K562 (cell line): ENCODE results near the gene ADK. TPM values are rescaled to one million over a fixed set of nuclear protein-coding genes. Genes with fewer than 3 reads are reported as not detected.
A peak's percentile ranks its signal among the peaks of the same experiment; 100 is the strongest.

Experiments used
- ARID2 ChIP-seq: fragments of 450-650 bp; IDR thresholded peaks from 2 replicates; pipeline ENCODE4 v1.6.1; 2017; ENCODE audit warnings: antibody characterized with exemption, mild to moderate bottlenecking
- CBFA2T3 ChIP-seq: fragments of 450-650 bp; IDR thresholded peaks from 2 replicates; pipeline ENCODE4 v1.6.1; 2017
- CCAR2 ChIP-seq: fragments of 200-400 bp; formaldehyde crosslinking; IDR thresholded peaks from 2 replicates; pipeline ENCODE4 v1.6.1; 2017; ENCODE audit warnings: mild to moderate bottlenecking, low read depth, low read length
- DACH1 ChIP-seq: fragments of 450-650 bp; IDR thresholded peaks from 2 replicates; pipeline ENCODE4 v1.6.1; 2018; ENCODE audit not compliant: partially characterized antibody
- DDX20 ChIP-seq: fragments of 450-650 bp; IDR thresholded peaks from 2 replicates; pipeline ENCODE4 v1.6.1; 2016; ENCODE audit warnings: missing genetic modification characterization, low read depth, mild to moderate bottlenecking, missing compliant biosample characterization, moderate library complexity
- HDAC1 ChIP-seq, 2 experiments: fragments of 450-650 bp; IDR thresholded peaks; 2 replicates each; pipeline ENCODE4 v1.6.1; 2016 to 2017; ENCODE audit warnings: inconsistent platforms in 1 of 2, mild to moderate bottlenecking in 1 of 2, moderate library complexity in 1 of 2
- HDAC3 ChIP-seq: fragments of 450-650 bp; IDR thresholded peaks from 2 replicates; pipeline ENCODE4 v1.6.1; 2018; ENCODE audit warnings: borderline replicate concordance, mild to moderate bottlenecking, moderate library complexity; ENCODE audit not compliant: partially characterized antibody
- HDGF ChIP-seq: fragments of 450-650 bp; IDR thresholded peaks from 2 replicates; pipeline ENCODE4 v1.6.1; 2016
- HNRNPLL ChIP-seq: fragments of 200-400 bp; formaldehyde crosslinking; IDR thresholded peaks from 2 replicates; pipeline ENCODE4 v1.6.1; 2017; ENCODE audit warnings: low read length, low read depth, mild to moderate bottlenecking; ENCODE audit not compliant: poor library complexity, severe bottlenecking
- KAT2B ChIP-seq: IDR thresholded peaks from one replicate; pipeline ENCODE4 v1.6.1; 2012; ENCODE audit warnings: low read depth, mild to moderate bottlenecking, control low read depth, inconsistent platforms, low read length, moderate library complexity
- KDM1A ChIP-seq, 2 experiments: fragments of 450-650 bp; IDR thresholded peaks; 2 replicates each; pipeline ENCODE4 v1.6.1; 2016; ENCODE audit warnings: mild to moderate bottlenecking in 2 of 2
- MCM2 ChIP-seq: fragments of 450-650 bp; IDR thresholded peaks from 2 replicates; pipeline ENCODE4 v1.6.1; 2017; ENCODE audit warnings: low read depth, mild to moderate bottlenecking
- RCOR1 ChIP-seq, 2 experiments: IDR thresholded peaks; 2 replicates each; pipeline ENCODE4 v1.6.1; 2012; ENCODE audit warnings: low read depth in 2 of 2, low read length in 2 of 2, borderline replicate concordance in 1 of 2, improper control_type of control experiment in 1 of 2
- SETDB1 ChIP-seq: IDR thresholded peaks from one replicate; pipeline ENCODE4 v1.6.1; 2012; ENCODE audit warnings: low read length, control low read depth, inconsistent platforms
- SMAD4 ChIP-seq: fragments of 250-450 bp; sonication (Bioruptor Pico); conservative IDR thresholded peaks from 2 replicates; pipeline ENCODE4 v1.8.0; 2021; ENCODE audit warnings: inconsistent platforms, mild to moderate bottlenecking, moderate library complexity
- SMARCA4 ChIP-seq: fragments of 450-650 bp; IDR thresholded peaks from 2 replicates; pipeline ENCODE4 v1.6.1; 2016
- TCF3 ChIP-seq: sonication (generic); formaldehyde crosslinking; IDR thresholded peaks from 2 replicates; pipeline ENCODE4 v1.4.0; 2020; ENCODE audit warnings: mild to moderate bottlenecking, missing genetic modification reagents
- XRCC4 ChIP-seq: IDR thresholded peaks from one replicate; pipeline ENCODE4 v1.6.1; 2011; ENCODE audit not compliant: insufficient read depth, insufficient read length; ENCODE audit errors: extremely low read depth
- ZFPM2 ChIP-seq: fragments of 250-450 bp; sonication (Bioruptor Pico); IDR thresholded peaks from 2 replicates; pipeline ENCODE4 v1.5.1; 2022; ENCODE audit warnings: mild to moderate bottlenecking
- ZNF77 ChIP-seq: fragments of 250-450 bp; sonication (Bioruptor Pico); IDR thresholded peaks from 2 replicates; pipeline ENCODE4 v1.5.0; 2020
- ZNF830 ChIP-seq: fragments of 250-450 bp; sonication (Bioruptor Pico); IDR thresholded peaks from 2 replicates; pipeline ENCODE4 v1.5.0; 2021; ENCODE audit warnings: mild to moderate bottlenecking
- ZSCAN32 ChIP-seq: fragments of 450-650 bp; formaldehyde crosslinking; IDR thresholded peaks from 2 replicates; pipeline ENCODE4 v1.4.0; 2020; ENCODE audit warnings: mild to moderate bottlenecking, moderate library complexity
- polyA plus RNA-seq, 8 experiments: library from polyadenylated mRNA; depleted of rRNA in 4 of 8; stranded (reverse) in 5 of 8; unstranded in 3 of 8; fragments of >200 nt; fragmentation: Nextera tagmentation in 2 of 8; fragmentation: Illumina TruSeq in 1 of 8; extraction: Ambion mirVana in 2 of 8; extraction: Trizol in 1 of 8; gene quantifications; 2 replicates each; pipeline versions ENCODE4 v1.2.1 to v1.2.3, GENCODE V29; 2011 to 2014; ENCODE audit warnings: inconsistent platforms in 1 of 8, missing spikeins in 1 of 8
- total RNA-seq, 7 experiments: library from RNA; depleted of rRNA in 6 of 7; stranded (reverse); fragments of >200 nt in 6 of 7; fragmentation: Illumina TruSeq in 2 of 7; extraction: Trizol in 2 of 7; gene quantifications; 2 replicates each; pipeline versions ENCODE4 v1.2.1 to v1.2.3, GENCODE V29; 2011 to 2021; ENCODE audit warnings: low replicate concordance in 1 of 7
- TF ChIP-seq, protein P1 (sequence below): fragments of 450-650 bp; IDR thresholded peaks from 2 replicates; pipeline ENCODE4 v1.6.1; 2014; ENCODE audit warnings: low read depth, mild to moderate bottlenecking, moderate library complexity, borderline replicate concordance
- TF ChIP-seq, protein P2 (sequence below): IDR thresholded peaks from 2 replicates; pipeline ENCODE4 v1.6.1; 2014; ENCODE audit warnings: antibody characterized with exemption
- TF ChIP-seq, protein P3 (sequence below): IDR thresholded peaks from 3 replicates; pipeline ENCODE4 v1.6.1; 2011; ENCODE audit warnings: borderline replicate concordance, mild to moderate bottlenecking, moderate library complexity; ENCODE audit not compliant: insufficient read length; ENCODE audit errors: extremely low read depth
- TF ChIP-seq, protein P4 (sequence below): sonication (generic); formaldehyde crosslinking; IDR thresholded peaks from 2 replicates; pipeline ENCODE4 v1.9.0; 2022; ENCODE audit warnings: mild to moderate bottlenecking, missing genetic modification reagents

The ADK gene
- total and polyA plus RNA-seq, 9 of the 15 experiments (the other 6 are each of a cell fraction or from before 2014, with no cell fraction given): 54.2 to 97.8 (median 73.6) TPM

DNA sequence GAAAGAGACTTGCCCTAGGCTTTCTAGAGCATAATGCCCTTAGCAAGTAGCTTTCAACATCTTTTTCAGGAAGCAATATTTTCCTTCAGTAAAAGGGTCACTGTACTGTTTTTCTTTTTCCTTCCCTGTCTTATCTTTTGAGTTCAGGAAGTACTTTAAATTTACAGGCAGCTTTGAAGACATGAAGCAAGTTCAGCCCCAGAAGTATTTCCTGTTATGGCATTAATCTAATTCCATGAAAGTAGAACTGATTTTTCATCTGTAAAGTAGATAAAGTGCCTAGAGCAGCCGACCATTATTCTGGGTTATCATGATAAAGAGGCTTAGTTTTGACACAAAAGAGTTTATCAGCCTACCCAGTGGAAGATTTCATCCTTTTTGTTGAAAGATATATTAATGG is 288.2 kb downstream of the ADK start (continued):
- peak; percentile 44; the same call in 1 of the 2 replicates for TF ChIP-seq SMAD4 (CRISPR knock-in tag)
- TF ChIP-seq, protein P1, sequence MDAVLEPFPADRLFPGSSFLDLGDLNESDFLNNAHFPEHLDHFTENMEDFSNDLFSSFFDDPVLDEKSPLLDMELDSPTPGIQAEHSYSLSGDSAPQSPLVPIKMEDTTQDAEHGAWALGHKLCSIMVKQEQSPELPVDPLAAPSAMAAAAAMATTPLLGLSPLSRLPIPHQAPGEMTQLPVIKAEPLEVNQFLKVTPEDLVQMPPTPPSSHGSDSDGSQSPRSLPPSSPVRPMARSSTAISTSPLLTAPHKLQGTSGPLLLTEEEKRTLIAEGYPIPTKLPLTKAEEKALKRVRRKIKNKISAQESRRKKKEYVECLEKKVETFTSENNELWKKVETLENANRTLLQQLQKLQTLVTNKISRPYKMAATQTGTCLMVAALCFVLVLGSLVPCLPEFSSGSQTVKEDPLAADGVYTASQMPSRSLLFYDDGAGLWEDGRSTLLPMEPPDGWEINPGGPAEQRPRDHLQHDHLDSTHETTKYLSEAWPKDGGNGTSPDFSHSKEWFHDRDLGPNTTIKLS: no peak
- TF ChIP-seq, protein P2, sequence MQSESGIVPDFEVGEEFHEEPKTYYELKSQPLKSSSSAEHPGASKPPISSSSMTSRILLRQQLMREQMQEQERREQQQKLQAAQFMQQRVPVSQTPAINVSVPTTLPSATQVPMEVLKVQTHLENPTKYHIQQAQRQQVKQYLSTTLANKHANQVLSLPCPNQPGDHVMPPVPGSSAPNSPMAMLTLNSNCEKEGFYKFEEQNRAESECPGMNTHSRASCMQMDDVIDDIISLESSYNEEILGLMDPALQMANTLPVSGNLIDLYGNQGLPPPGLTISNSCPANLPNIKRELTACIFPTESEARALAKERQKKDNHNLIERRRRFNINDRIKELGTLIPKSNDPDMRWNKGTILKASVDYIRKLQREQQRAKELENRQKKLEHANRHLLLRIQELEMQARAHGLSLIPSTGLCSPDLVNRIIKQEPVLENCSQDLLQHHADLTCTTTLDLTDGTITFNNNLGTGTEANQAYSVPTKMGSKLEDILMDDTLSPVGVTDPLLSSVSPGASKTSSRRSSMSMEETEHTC: no peak
- no peak for TF ChIP-seq ZNF77
- peak; percentile 77 for TF ChIP-seq CBFA2T3
- no peak for TF ChIP-seq SETDB1
- peak; percentile 72 to 81; a peak in 3 of 4 replicates for TF ChIP-seq KDM1A (IDR thresholded peaks at IDR 0.05)
- no peak for TF ChIP-seq HDGF
- no peak for TF ChIP-seq DDX20 (tag)
- 0 out of 2 replicates have a peak, but pooled peaks have one; percentile 39 for TF ChIP-seq SMARCA4
- no peak for TF ChIP-seq MCM2
- TF ChIP-seq ZNF830 (CRISPR knock-in tag): no peak
- no peak for TF ChIP-seq ZSCAN32
- TF ChIP-seq TCF3 (CRISPR knock-in tag): peak; percentile 20; the same call in 1 of the 2 replicates
- TF ChIP-seq ZFPM2 (CRISPR knock-in tag): no peak
- peak in 1 of 2 experiments; percentile 45; a peak in 1 of 4 replicates for TF ChIP-seq HDAC1 (IDR thresholded peaks at IDR 0.05)
- TF ChIP-seq, protein P3, sequence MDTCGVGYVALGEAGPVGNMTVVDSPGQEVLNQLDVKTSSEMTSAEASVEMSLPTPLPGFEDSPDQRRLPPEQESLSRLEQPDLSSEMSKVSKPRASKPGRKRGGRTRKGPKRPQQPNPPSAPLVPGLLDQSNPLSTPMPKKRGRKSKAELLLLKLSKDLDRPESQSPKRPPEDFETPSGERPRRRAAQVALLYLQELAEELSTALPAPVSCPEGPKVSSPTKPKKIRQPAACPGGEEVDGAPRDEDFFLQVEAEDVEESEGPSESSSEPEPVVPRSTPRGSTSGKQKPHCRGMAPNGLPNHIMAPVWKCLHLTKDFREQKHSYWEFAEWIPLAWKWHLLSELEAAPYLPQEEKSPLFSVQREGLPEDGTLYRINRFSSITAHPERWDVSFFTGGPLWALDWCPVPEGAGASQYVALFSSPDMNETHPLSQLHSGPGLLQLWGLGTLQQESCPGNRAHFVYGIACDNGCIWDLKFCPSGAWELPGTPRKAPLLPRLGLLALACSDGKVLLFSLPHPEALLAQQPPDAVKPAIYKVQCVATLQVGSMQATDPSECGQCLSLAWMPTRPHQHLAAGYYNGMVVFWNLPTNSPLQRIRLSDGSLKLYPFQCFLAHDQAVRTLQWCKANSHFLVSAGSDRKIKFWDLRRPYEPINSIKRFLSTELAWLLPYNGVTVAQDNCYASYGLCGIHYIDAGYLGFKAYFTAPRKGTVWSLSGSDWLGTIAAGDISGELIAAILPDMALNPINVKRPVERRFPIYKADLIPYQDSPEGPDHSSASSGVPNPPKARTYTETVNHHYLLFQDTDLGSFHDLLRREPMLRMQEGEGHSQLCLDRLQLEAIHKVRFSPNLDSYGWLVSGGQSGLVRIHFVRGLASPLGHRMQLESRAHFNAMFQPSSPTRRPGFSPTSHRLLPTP: no peak
- TF ChIP-seq ARID2: no peak
- TF ChIP-seq XRCC4: no peak
- TF ChIP-seq RCOR1 (IDR thresholded peaks at IDR 0.05; ENCODE audit: borderline replicate concordance in 1 of 2, low read depth in 2 of 2, low read length in 2 of 2): peak in 1 of 2 experiments; percentile 70; a peak in 2 of 4 replicates
- TF ChIP-seq KAT2B: no peak
- TF ChIP-seq HDAC3: peak; percentile 13
- TF ChIP-seq, protein P4, sequence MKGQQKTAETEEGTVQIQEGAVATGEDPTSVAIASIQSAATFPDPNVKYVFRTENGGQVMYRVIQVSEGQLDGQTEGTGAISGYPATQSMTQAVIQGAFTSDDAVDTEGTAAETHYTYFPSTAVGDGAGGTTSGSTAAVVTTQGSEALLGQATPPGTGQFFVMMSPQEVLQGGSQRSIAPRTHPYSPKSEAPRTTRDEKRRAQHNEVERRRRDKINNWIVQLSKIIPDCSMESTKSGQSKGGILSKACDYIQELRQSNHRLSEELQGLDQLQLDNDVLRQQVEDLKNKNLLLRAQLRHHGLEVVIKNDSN (CRISPR knock-in tag): no peak
- TF ChIP-seq DACH1: no peak
- TF ChIP-seq CCAR2: no peak
- no peak for TF ChIP-seq HNRNPLL
